H9 (cell line): ENCODE data around the gene SLC29A2. TPM values are rescaled to one million over a fixed set of nuclear protein-coding genes. Genes with fewer than 3 reads are reported as not detected.

ENCODE experiments used
- DNase-seq: peaks from one replicate; pipeline ENCODE4 v3.0.0-alpha.2; 2017
- H2AFZ ChIP-seq: one replicate; pipeline ENCODE4 v1.6.1; 2013; ENCODE audit warnings: mild to moderate bottlenecking, low read length, control low read depth, moderate library complexity
- H2AK5ac ChIP-seq: 2 replicates; pipeline ENCODE4 v1.6.1; 2013; ENCODE audit warnings: low read length, control low read depth, mixed read lengths; ENCODE audit not compliant: insufficient read length
- H2BK120ac ChIP-seq: one replicate; pipeline ENCODE4 v1.6.1; 2013; ENCODE audit warnings: low read depth, mild to moderate bottlenecking, low read length, control low read depth, inconsistent platforms; ENCODE audit not compliant: poor library complexity, severe bottlenecking
- H2BK12ac ChIP-seq: 2 replicates; pipeline ENCODE4 v1.6.1; 2013; ENCODE audit warnings: low read length, control low read depth, mixed read lengths, low read depth; ENCODE audit not compliant: insufficient read length
- H2BK15ac ChIP-seq: 2 replicates; pipeline ENCODE4 v1.6.1; 2013; ENCODE audit warnings: low read depth, low read length, control low read depth
- H2BK20ac ChIP-seq: one replicate; pipeline ENCODE4 v1.6.1; 2013; ENCODE audit warnings: low read depth, mild to moderate bottlenecking, low read length, control low read depth, inconsistent platforms; ENCODE audit not compliant: poor library complexity, severe bottlenecking
- H2BK5ac ChIP-seq: 2 replicates; pipeline ENCODE4 v1.6.1; 2013; ENCODE audit warnings: low read length, control low read depth, mixed read lengths; ENCODE audit not compliant: insufficient read length
- H3K14ac ChIP-seq: 2 replicates; pipeline ENCODE4 v1.6.1; 2013; ENCODE audit warnings: low read length, control low read depth; ENCODE audit not compliant: insufficient read depth
- H3K18ac ChIP-seq: 2 replicates; pipeline ENCODE4 v1.6.1; 2013; ENCODE audit warnings: low read depth, mild to moderate bottlenecking, mixed read lengths, low read length, control low read depth; ENCODE audit not compliant: insufficient read length
- H3K23ac ChIP-seq: 2 replicates; pipeline ENCODE4 v1.6.1; 2013; ENCODE audit warnings: low read length, control low read depth, mixed read lengths, low read depth; ENCODE audit not compliant: insufficient read length
- H3K23me2 ChIP-seq: 2 replicates; pipeline ENCODE4 v1.6.1; 2013; ENCODE audit warnings: low read depth, mild to moderate bottlenecking, mixed read lengths, low read length, control low read depth; ENCODE audit not compliant: insufficient read length, poor library complexity, severe bottlenecking
- H3K27ac ChIP-seq: 2 replicates; pipeline ENCODE4 v1.5.1; 2013; ENCODE audit warnings: low read length, control low read depth, mixed read lengths, low read depth; ENCODE audit not compliant: insufficient read length
- H3K27me3 ChIP-seq: 2 replicates; pipeline ENCODE4 v1.6.1; 2013; ENCODE audit warnings: low read length, control low read depth, inconsistent platforms; ENCODE audit not compliant: insufficient read depth
- H3K4ac ChIP-seq: 2 replicates; pipeline ENCODE4 v1.6.1; 2013; ENCODE audit warnings: low read depth, mild to moderate bottlenecking, control low read depth, inconsistent platforms, low read length, moderate library complexity
- H3K4me1 ChIP-seq: 2 replicates; pipeline ENCODE4 v1.6.1; 2013; ENCODE audit warnings: low read length, control low read depth, inconsistent platforms; ENCODE audit not compliant: insufficient read depth
- H3K4me2 ChIP-seq: 2 replicates; pipeline ENCODE4 v1.6.1; 2013; ENCODE audit warnings: low read length, control low read depth, mixed read lengths; ENCODE audit not compliant: insufficient read length, insufficient read depth
- H3K56ac ChIP-seq: 2 replicates; pipeline ENCODE4 v1.6.1; 2013; ENCODE audit warnings: low read depth, mild to moderate bottlenecking, mixed read lengths, low read length, control low read depth; ENCODE audit not compliant: insufficient read length
- H3K79me1 ChIP-seq: 2 replicates; pipeline ENCODE4 v1.6.1; 2013; ENCODE audit warnings: low read depth, mild to moderate bottlenecking, moderate library complexity, low read length, control low read depth, inconsistent platforms; ENCODE audit not compliant: insufficient read depth, poor library complexity, severe bottlenecking
- H3K79me2 ChIP-seq: 2 replicates; pipeline ENCODE4 v1.6.1; 2013; ENCODE audit warnings: low read length, control low read depth, inconsistent platforms; ENCODE audit not compliant: insufficient read depth
- H3K9ac ChIP-seq: 2 replicates; pipeline ENCODE4 v1.6.1; 2013; ENCODE audit warnings: low read length, control low read depth, mixed read lengths; ENCODE audit not compliant: insufficient read length; ENCODE audit errors: extremely low read depth
- H3K9me3 ChIP-seq: one replicate; pipeline ENCODE4 v1.6.1; 2013; ENCODE audit warnings: low read depth, low read length, inconsistent platforms; ENCODE audit not compliant: control insufficient read depth
- H3T11ph ChIP-seq: one replicate; pipeline ENCODE4 v1.6.1; 2013; ENCODE audit warnings: mild to moderate bottlenecking, low read length, control low read depth, inconsistent platforms
- H4K20me1 ChIP-seq: one replicate; pipeline ENCODE4 v1.6.1; 2013; ENCODE audit not compliant: control insufficient read depth, insufficient read length, insufficient read depth
- H4K5ac ChIP-seq: 2 replicates; pipeline ENCODE4 v1.6.1; 2013; ENCODE audit warnings: low read depth, mild to moderate bottlenecking, mixed read lengths, low read length, control low read depth; ENCODE audit not compliant: insufficient read length
- H4K8ac ChIP-seq: replicated peaks from 2 replicates; pipeline ENCODE4 v1.6.1; 2013; ENCODE audit warnings: low read length, control low read depth, mixed read lengths, low read depth; ENCODE audit not compliant: insufficient read length
- H4K91ac ChIP-seq: 2 replicates; pipeline ENCODE4 v1.6.1; 2013; ENCODE audit warnings: low read depth, mild to moderate bottlenecking, moderate library complexity, mixed read lengths, low read length, control low read depth; ENCODE audit not compliant: insufficient read length
- H3K27ac Mint-ChIP-seq, 3 experiments: 2 replicates in 2 of 3; 3 replicates in 1 of 3; pipeline ENCODE4 v1.8.0; 2020 to 2021; ENCODE audit warnings: mixed read lengths in 3 of 3, mild to moderate bottlenecking in 1 of 3, moderate library complexity in 1 of 3
- H3K27me3 Mint-ChIP-seq: 2 replicates; pipeline ENCODE4 v1.8.0; 2021; ENCODE audit warnings: low read depth, mild to moderate bottlenecking, moderate library complexity, mixed read lengths
- H3K36me3 Mint-ChIP-seq, 3 experiments: 2 replicates in 2 of 3; 3 replicates in 1 of 3; pipeline ENCODE4 v1.8.0; 2020 to 2021; ENCODE audit warnings: low read depth in 3 of 3, mixed read lengths in 3 of 3; ENCODE audit not compliant: insufficient read depth in 1 of 3
- H3K4me1 Mint-ChIP-seq, 2 experiments: 2 replicates each; pipeline ENCODE4 v1.8.0; 2020; ENCODE audit warnings: mixed read lengths in 2 of 2
- H3K4me3 Mint-ChIP-seq, 2 experiments: 2 replicates in 1 of 2; 3 replicates in 1 of 2; pipeline ENCODE4 v1.8.0; 2020 to 2021; ENCODE audit warnings: mild to moderate bottlenecking in 2 of 2, mixed read lengths in 2 of 2, moderate library complexity in 1 of 2
- H3K9me3 Mint-ChIP-seq, 2 experiments: 2 replicates in 1 of 2; 3 replicates in 1 of 2; pipeline ENCODE4 v1.8.0; 2020; ENCODE audit warnings: mild to moderate bottlenecking in 2 of 2, mixed read lengths in 2 of 2, moderate library complexity in 1 of 2
- CTCF ChIP-seq: fragments of 200-600 bp; sonication (generic); conservative IDR thresholded peaks from 3 replicates; pipeline ENCODE4 v1.8.0; 2021; ENCODE audit warnings: antibody characterized with exemption, mild to moderate bottlenecking
- WGBS: extraction: QIAGEN DNeasy Blood & Tissue Kit; methylation state at CpG from one replicate; pipeline ENCODE4 v1.1.7; 2013; ENCODE audit warnings: missing lambda C conversion rate, low lambda C conversion rate, mixed read lengths; ENCODE audit not compliant: insufficient read length; ENCODE audit errors: extremely low coverage; 5-methylcytosine and 5-hydroxymethylcytosine counted together
- total RNA-seq: library from RNA; stranded (reverse); gene quantifications from 2 replicates; pipeline ENCODE4 v1.2.1, GENCODE V29; 2021

SLC29A2 gene
- total RNA-seq, 1 experiment from 2014 or later = 29.8 TPM

GRCh38 chr11:66410191-66410590, 38.6 kb upstream of the SLC29A2 start:
- no peak overlapping the region for H3K14ac ChIP-seq
- peak overlapping the region in 1 of 2 experiments; percentile 43; a peak in 2 of 5 replicates for H3K4me3 Mint-ChIP-seq
- no peak overlapping the region for H4K5ac ChIP-seq
- H3K4me1 ChIP-seq = peaks cover 10% of the 10 kb centered on the region
- H3K23me2 ChIP-seq = peaks cover 10% of the 10 kb centered on the region
- no peaks in the 10 kb centered on the region for H3K9me3 Mint-ChIP-seq
- H3K9me3 ChIP-seq = no peaks in the 10 kb centered on the region
- no peak overlapping the region for H2BK20ac ChIP-seq
- H3K79me1 ChIP-seq = no peaks in the 10 kb centered on the region
- no peak overlapping the region for H2BK15ac ChIP-seq
- no peak overlapping the region for H3K23ac ChIP-seq
- no CpG with 5 or more reads among the region's 12 CpGs for WGBS
- no peak overlapping the region for H2BK5ac ChIP-seq
- no peak overlapping the region for H3K56ac ChIP-seq
- no peak overlapping the region for H3K4ac ChIP-seq
- H4K8ac ChIP-seq = no peak overlapping the region
- no peak overlapping the region for H2AK5ac ChIP-seq
- peaks cover 11% of the 10 kb centered on the region for H3K27me3 Mint-ChIP-seq
- no peak overlapping the region for H2BK120ac ChIP-seq
- H3K18ac ChIP-seq = no peak overlapping the region
- no peak overlapping the region for H3T11ph ChIP-seq
- no peak overlapping the region for H3K4me2 ChIP-seq
- H4K91ac ChIP-seq = no peak overlapping the region
- no peak overlapping the region for H3K9ac ChIP-seq
- H3K27ac Mint-ChIP-seq = no peak overlapping the region
- no peak for DNase-seq
- H3K4me1 Mint-ChIP-seq = peaks cover 34 to 36% of the 10 kb centered on the region in 2 experiments
- TF ChIP-seq CTCF = no peak
- H4K20me1 ChIP-seq = no peaks in the 10 kb centered on the region
- H3K27ac ChIP-seq = no peak overlapping the region
- H3K36me3 Mint-ChIP-seq = no peaks in the 10 kb centered on the region
- H3K27me3 ChIP-seq = no peaks in the 10 kb centered on the region; the same call in 1 of the 2 replicates
- H2AFZ ChIP-seq = no peak overlapping the region
- no peak overlapping the region for H2BK12ac ChIP-seq
- no peaks in the 10 kb centered on the region for H3K79me2 ChIP-seq
